NK-92 treated with Interleukin-12 subunit alpha and Interleukin-12 subunit beta, amount 100 ng/mL, for 24 hours (cell line): ENCODE results near the gene OR2T10.
"Not testable (repeated sequence)": the region's sequence is repeated elsewhere in the genome, so short reads cannot be mapped to it uniquely, and the experiment has no call there.

Source experiments
- DNase-seq: peaks from one replicate; lab custom pipeline; 2025; lab: John Stamatoyannopoulos, UW

Gene OR2T10

GRCh38 chr1:248597589-248597988 is at the start of gene OR2T10:
Gene OR2T10 (minus strand): TSS chr1:248597700. CDS start chr1:248593768, 3,932 bp downstream.
- no peak for DNase-seq

GRCh38 chr1:248645178-248645577 is 47.7 kb upstream of the OR2T10 start, which contains the start of gene OR2T35:
Gene OR2T35 (minus strand): TSS chr1:248645278. CDS start chr1:248639258, 6,020 bp downstream.
- not testable (repeated sequence) for DNase-seq

GRCh38 chr1:248642971-248643651 is 45.6 kb upstream of the OR2T10 start:
- not testable (repeated sequence) for DNase-seq

- not testable (repeated sequence) for DNase-seq
Observed at GRCh38 chr1:248641583-248641982, 44.1 kb upstream of the OR2T10 start.

- not testable (repeated sequence) for DNase-seq
Observed at GRCh38 chr1:248640906-248641305, 43.4 kb upstream of the OR2T10 start.

GRCh38 chr1:248639652-248640051 is 42.2 kb upstream of the OR2T10 start:
- not testable (repeated sequence) for DNase-seq

GRCh38 chr1:248636612-248637011 is 39.1 kb upstream of the OR2T10 start:
- DNase-seq, result not testable (repeated sequence)

GRCh38 chr1:248634991-248635390 is 37.5 kb upstream of the OR2T10 start, which contains the start of gene OR2T11:
Gene OR2T11 (minus strand): TSS chr1:248635091. CDS start chr1:248627128, 7,963 bp downstream.
- not testable (repeated sequence) for DNase-seq

- peak; percentile 7 for DNase-seq
Observed at GRCh38 chr1:248631354-248632008, 34.0 kb upstream of the OR2T10 start.

- DNase-seq, result no peak
Observed at GRCh38 chr1:248630551-248630950, 33.1 kb upstream of the OR2T10 start.

- DNase-seq, result no peak
Observed at GRCh38 chr1:248627971-248628844, 30.7 kb upstream of the OR2T10 start.

GRCh38 chr1:248625971-248626370 is 28.5 kb upstream of the OR2T10 start:
- no peak for DNase-seq

GRCh38 chr1:248625166-248625565 is 27.7 kb upstream of the OR2T10 start:
- no peak for DNase-seq

- no peak for DNase-seq
Observed at GRCh38 chr1:248622570-248623001, 25.1 kb upstream of the OR2T10 start.

GRCh38 chr1:248621770-248622169 is 24.3 kb upstream of the OR2T10 start:
- no peak for DNase-seq

- peak; percentile 10 for DNase-seq
Observed at GRCh38 chr1:248618878-248619277, 21.4 kb upstream of the OR2T10 start.

- no peak for DNase-seq
Observed at GRCh38 chr1:248618119-248618518, 20.6 kb upstream of the OR2T10 start.

GRCh38 chr1:248613742-248614141 is 16.2 kb upstream of the OR2T10 start:
- no peak for DNase-seq

GRCh38 chr1:248611883-248612414 is 14.4 kb upstream of the OR2T10 start:
- no peak for DNase-seq

- DNase-seq, result no peak
Observed at GRCh38 chr1:248610301-248610700, 12.8 kb upstream of the OR2T10 start.

- DNase-seq, result no peak
Observed at GRCh38 chr1:248599396-248599795, 1.9 kb upstream of the OR2T10 start.

- DNase-seq, result no peak
Observed at GRCh38 chr1:248596615-248597014, 885 bp downstream of the OR2T10 start.
